CD14-positive monocyte (primary cell): ENCODE results near the gene SERPINF2. TPM values are rescaled to one million over a fixed set of nuclear protein-coding genes. Genes with fewer than 3 reads are reported as not detected.

Experiments
- DNase-seq, 3 donors: peaks; one replicate each; pipeline ENCODE4 v3.0.0-alpha.2; 2011 to 2022
- H2AFZ ChIP-seq: 2 replicates; pipeline ENCODE4 v1.6.0; 2012; ENCODE audit warnings: mild to moderate bottlenecking, low read depth, low read length, inconsistent platforms; ENCODE audit not compliant: insufficient read depth, poor library complexity, severe bottlenecking
- H3K27ac ChIP-seq, 2 donors: 1 replicate in 1 of 2; 2 replicates in 1 of 2; pipeline ENCODE4 v1.5.1; 2012 to 2013; ENCODE audit warnings: low read length in 2 of 2, control low read depth in 1 of 2, inconsistent platforms in 1 of 2, low read depth in 1 of 2, mild to moderate bottlenecking in 1 of 2
- H3K27me3 ChIP-seq, 2 donors: one replicate each; pipeline versions ENCODE4 v1.6.0 to v1.6.1; 2011 to 2013; ENCODE audit warnings: low read length in 2 of 2; ENCODE audit not compliant: control insufficient read depth in 2 of 2, insufficient read depth in 2 of 2
- H3K36me3 ChIP-seq, 2 donors: replicated peaks in 1 of 2; 1 replicate in 1 of 2; 2 replicates in 1 of 2; pipeline versions ENCODE4 v1.5.1 to v1.6.1; 2012 to 2013; ENCODE audit warnings: low read length in 2 of 2, control low read depth in 1 of 2, inconsistent platforms in 1 of 2, mild to moderate bottlenecking in 1 of 2; ENCODE audit not compliant: insufficient read depth in 2 of 2, control insufficient read depth in 1 of 2
- H3K4me1 ChIP-seq, 2 donors: 1 replicate in 1 of 2; 2 replicates in 1 of 2; pipeline versions ENCODE4 v1.5.1 to v1.6.1; 2012 to 2013; ENCODE audit warnings: low read length in 2 of 2, control low read depth in 1 of 2, inconsistent platforms in 1 of 2, mild to moderate bottlenecking in 1 of 2, moderate library complexity in 1 of 2; ENCODE audit not compliant: insufficient read depth in 2 of 2, control insufficient read depth in 1 of 2
- H3K4me2 ChIP-seq: replicated peaks from 2 replicates; pipeline ENCODE3; 2012; ENCODE audit warnings: low read length, moderate library complexity, mild to moderate bottlenecking; ENCODE audit not compliant: poor library complexity, severe bottlenecking; ENCODE audit errors: extremely low read depth
- H3K4me3 ChIP-seq, 3 experiments: fragments of 200-600 bp in 1 of 3; sonication (generic) in 1 of 3; replicated peaks in 1 of 3; 1 replicate in 2 of 3; 2 replicates in 1 of 3; pipeline ENCODE4 v1.5.1; 2011 to 2013; ENCODE audit warnings: low read length in 3 of 3, mild to moderate bottlenecking in 3 of 3, control low read depth in 2 of 3, low read depth in 2 of 3, inconsistent platforms in 1 of 3, moderate library complexity in 1 of 3
- H3K79me2 ChIP-seq: 2 replicates; pipeline ENCODE4 v1.6.0; 2012; ENCODE audit warnings: mild to moderate bottlenecking, control low read depth, inconsistent platforms, low read length, moderate library complexity; ENCODE audit not compliant: insufficient read depth
- H3K9ac ChIP-seq: 2 replicates; pipeline ENCODE4 v1.6.0; 2017; ENCODE audit warnings: low read length, mild to moderate bottlenecking; ENCODE audit not compliant: insufficient read depth, poor library complexity, severe bottlenecking
- H3K9me3 ChIP-seq, 2 donors: replicated peaks in 1 of 2; 1 replicate in 1 of 2; 2 replicates in 1 of 2; pipeline versions ENCODE4 v1.5.1 to v1.6.1; 2012 to 2013; ENCODE audit warnings: low read length in 2 of 2, control low read depth in 1 of 2; ENCODE audit not compliant: control insufficient read depth in 1 of 2, insufficient read depth in 1 of 2
- H4K20me1 ChIP-seq: 2 replicates; pipeline ENCODE4 v1.6.0; 2012; ENCODE audit warnings: mild to moderate bottlenecking, low read length, control low read depth, moderate library complexity; ENCODE audit not compliant: insufficient read depth
- H3K27ac Mint-ChIP-seq, 7 donors: one replicate each; pipeline ENCODE4 v1.8.0; 2020; ENCODE audit warnings: mild to moderate bottlenecking in 7 of 7, mixed read lengths in 7 of 7, moderate library complexity in 6 of 7, inconsistent platforms in 2 of 7
- H3K27me3 Mint-ChIP-seq, 3 donors: one replicate each; pipeline ENCODE4 v1.8.0; 2021 to 2022; ENCODE audit warnings: low read depth in 3 of 3, mild to moderate bottlenecking in 3 of 3, mixed read lengths in 3 of 3, moderate library complexity in 3 of 3, inconsistent platforms in 1 of 3
- H3K36me3 Mint-ChIP-seq, 2 donors: one replicate each; pipeline ENCODE4 v1.8.0; 2020; ENCODE audit warnings: mixed read lengths in 2 of 2, inconsistent platforms in 1 of 2, mild to moderate bottlenecking in 1 of 2
- H3K4me1 Mint-ChIP-seq: one replicate; pipeline ENCODE4 v1.8.0; 2020; ENCODE audit warnings: mild to moderate bottlenecking, mixed read lengths
- H3K4me3 Mint-ChIP-seq, 2 donors: one replicate each; pipeline ENCODE4 v1.8.0; 2020; ENCODE audit warnings: mild to moderate bottlenecking in 2 of 2, mixed read lengths in 2 of 2, moderate library complexity in 1 of 2
- H3K9me3 Mint-ChIP-seq, 7 donors: one replicate each; pipeline ENCODE4 v1.8.0; 2020 to 2022; ENCODE audit warnings: mixed read lengths in 7 of 7, mild to moderate bottlenecking in 6 of 7, moderate library complexity in 6 of 7, inconsistent platforms in 2 of 7
- WGBS: methylation state at CpG from one replicate; pipeline ENCODE4 v1.1.5; 2013; ENCODE audit warnings: missing lambda C conversion rate; ENCODE audit not compliant: insufficient coverage; 5-methylcytosine and 5-hydroxymethylcytosine counted together
- intact Hi-C, 2 donors: fragments of 100-400 bp; cut with micrococcal nuclease; formaldehyde crosslinking; loops; one replicate each; pipeline versions ENCODE4 v1.15.0 to v1.15.1; 2023
- polyA plus RNA-seq, 3 donors: library from polyadenylated mRNA; depleted of rRNA in 1 of 3; unstranded in 2 of 3; stranded (reverse) in 1 of 3; fragments of 300-500 nt in 2 of 3; fragments of >200 nt in 1 of 3; fragmentation: Illumina TruSeq in 2 of 3; gene quantifications; 1 replicate in 2 of 3; 2 replicates in 1 of 3; pipeline ENCODE4 v1.2.3, GENCODE V29; 2012 to 2021
- TF ChIP-seq, protein P1 (sequence below): fragments of 200-600 bp; IDR thresholded peaks from one replicate; pipeline ENCODE4 v1.8.0; 2022; ENCODE audit warnings: antibody characterized with exemption, mild to moderate bottlenecking

SERPINF2 gene
- polyA plus RNA-seq, 3 donors, result 0.75 to 1.5 (median 0.79) TPM

DNA sequence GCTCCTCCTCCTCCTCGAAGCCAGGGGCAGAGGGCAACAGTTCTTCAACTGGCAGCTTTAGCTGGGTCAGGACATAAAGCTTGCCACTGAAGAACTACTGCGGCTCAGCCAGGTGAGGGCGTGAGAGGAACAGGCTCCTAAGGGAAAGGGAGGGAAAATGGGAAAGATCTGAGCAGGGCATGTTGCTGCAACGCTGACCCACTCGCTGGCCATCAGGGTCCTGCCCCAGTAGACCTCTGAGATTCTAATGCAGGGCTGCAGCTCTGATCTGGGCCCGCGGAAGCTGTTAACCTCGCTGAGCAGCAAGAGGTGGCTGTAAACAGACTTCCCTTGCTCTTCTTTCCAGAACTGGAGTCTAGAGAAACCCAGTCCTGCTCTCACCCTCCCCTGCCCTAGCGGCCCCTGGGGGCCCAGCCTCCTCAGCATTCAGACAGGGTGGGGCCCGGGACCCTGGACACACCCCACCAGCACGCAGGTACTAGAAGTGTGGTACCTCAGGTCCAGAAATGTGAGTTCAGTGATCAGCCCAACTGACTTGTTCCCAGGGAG is 28.7 kb upstream of the SERPINF2 start:
- H3K27me3 ChIP-seq, result peaks cover 0 to 20% of the 10 kb centered on the region in 2 donors
- Mint-ChIP-seq H3K4me1 (peaks cover 49% of the 10 kb centered on the region), H3K4me3 (peak overlapping the region; percentile 91 to 93), H3K27ac (peak overlapping the region in 2 of 7 donors; percentile 54 to 56), H3K36me3 (peaks cover 35 to 41% of the 10 kb centered on the region in 2 donors), H3K9me3 (peaks cover 0 to 3% (median 0%) of the 10 kb centered on the region in 7 donors), H3K27me3 (peaks cover 15 to 42% (median 21%) of the 10 kb centered on the region in 3 donors)
- no peaks in the 10 kb centered on the region for H3K9me3 ChIP-seq
- DNase-seq, result peak in 1 of 3 donors; percentile 7
- H3K36me3 ChIP-seq, result peaks cover 19 to 26% of the 10 kb centered on the region in 2 donors
- H3K4me1 ChIP-seq, result peaks cover 47 to 57% of the 10 kb centered on the region in 2 donors
- H4K20me1 ChIP-seq, result peaks cover 59% of the 10 kb centered on the region
- H3K4me3 ChIP-seq, result peak overlapping the region; percentile 81 to 92 (median 84)
- no peak overlapping the region for H3K9ac ChIP-seq
- H3K27ac ChIP-seq, result no peak overlapping the region
- no peak overlapping the region for H2AFZ ChIP-seq
- TF ChIP-seq, protein P1, sequence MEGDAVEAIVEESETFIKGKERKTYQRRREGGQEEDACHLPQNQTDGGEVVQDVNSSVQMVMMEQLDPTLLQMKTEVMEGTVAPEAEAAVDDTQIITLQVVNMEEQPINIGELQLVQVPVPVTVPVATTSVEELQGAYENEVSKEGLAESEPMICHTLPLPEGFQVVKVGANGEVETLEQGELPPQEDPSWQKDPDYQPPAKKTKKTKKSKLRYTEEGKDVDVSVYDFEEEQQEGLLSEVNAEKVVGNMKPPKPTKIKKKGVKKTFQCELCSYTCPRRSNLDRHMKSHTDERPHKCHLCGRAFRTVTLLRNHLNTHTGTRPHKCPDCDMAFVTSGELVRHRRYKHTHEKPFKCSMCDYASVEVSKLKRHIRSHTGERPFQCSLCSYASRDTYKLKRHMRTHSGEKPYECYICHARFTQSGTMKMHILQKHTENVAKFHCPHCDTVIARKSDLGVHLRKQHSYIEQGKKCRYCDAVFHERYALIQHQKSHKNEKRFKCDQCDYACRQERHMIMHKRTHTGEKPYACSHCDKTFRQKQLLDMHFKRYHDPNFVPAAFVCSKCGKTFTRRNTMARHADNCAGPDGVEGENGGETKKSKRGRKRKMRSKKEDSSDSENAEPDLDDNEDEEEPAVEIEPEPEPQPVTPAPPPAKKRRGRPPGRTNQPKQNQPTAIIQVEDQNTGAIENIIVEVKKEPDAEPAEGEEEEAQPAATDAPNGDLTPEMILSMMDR, result no peak
- peaks cover 37% of the 10 kb centered on the region for H3K79me2 ChIP-seq
- H3K4me2 ChIP-seq, result peak overlapping the region; percentile 81
- intact Hi-C loops, result loop anchor here in 1 of 2 donors (10.0 kb wide), 2 partner anchors 69 to 321 kb away; partner anchors contain the start of genes DPH1, RILP and SCARF1
- 7% methylated on average over 7 of the region's 11 CpGs for WGBS

DNA sequence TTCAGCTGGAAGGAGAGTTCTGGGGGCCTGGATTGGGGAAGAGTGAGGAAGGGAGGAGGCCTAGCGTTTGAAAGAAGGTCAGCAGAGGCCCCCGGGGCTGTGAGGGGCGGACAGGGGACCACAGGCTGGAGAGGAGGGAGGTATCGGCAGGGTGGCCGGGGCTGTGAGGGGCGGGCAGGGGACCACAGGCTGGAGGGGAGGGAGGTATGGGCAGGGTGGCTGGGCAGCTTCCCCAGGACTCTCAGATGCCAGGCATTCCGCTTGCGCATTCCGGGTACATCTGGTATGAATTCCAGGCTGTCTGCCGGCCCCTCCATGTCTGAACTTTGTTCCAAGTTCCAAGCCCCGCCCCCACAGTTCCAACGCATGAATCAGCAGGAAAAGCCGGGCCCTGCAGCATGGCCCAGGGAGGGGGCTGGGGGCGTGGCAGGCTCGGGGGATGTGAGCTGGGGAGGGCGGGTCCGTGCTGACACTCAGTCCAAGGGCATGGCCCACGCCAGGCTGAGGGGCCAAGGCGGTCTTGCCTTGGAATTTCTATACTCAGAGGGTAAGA is 28.2 kb upstream of the SERPINF2 start:
- peak overlapping the region; percentile 84 to 98 (median 90) for H3K27ac Mint-ChIP-seq
- H3K4me1 ChIP-seq, result peaks cover 44 to 52% of the 10 kb centered on the region in 2 donors

More for the DNA sequence above, 28.2 kb upstream of the SERPINF2 start:
- Histone ChIP-seq H3K79me2 (peaks cover 37% of the 10 kb centered on the region), H3K27ac (peak overlapping the region; percentile 76 to 94), H3K4me3 (peak overlapping the region; percentile 81 to 92 (median 84)), H3K9me3 (no peaks in the 10 kb centered on the region), H3K9ac (peak overlapping the region; percentile 98), H3K4me2 (peak overlapping the region; percentile 81), H3K27me3 (peaks cover 0 to 15% of the 10 kb centered on the region in 2 donors), H2AFZ (no peak overlapping the region), H4K20me1 (peaks cover 59% of the 10 kb centered on the region), H3K36me3 (peaks cover 19 to 26% of the 10 kb centered on the region in 2 donors)
- Mint-ChIP-seq H3K36me3 (peaks cover 35 to 41% of the 10 kb centered on the region in 2 donors), H3K9me3 (peaks cover 0 to 3% (median 0%) of the 10 kb centered on the region in 7 donors), H3K4me3 (peak overlapping the region; percentile 91 to 93), H3K27me3 (peaks cover 10 to 37% (median 15%) of the 10 kb centered on the region in 3 donors), H3K4me1 (peaks cover 46% of the 10 kb centered on the region)
- peak; percentile 47 to 67 (median 59) for DNase-seq
- TF ChIP-seq, protein P1, result no peak
- under 1% methylated on average over 18 of the region's 19 CpGs for WGBS
- intact Hi-C loops, result loop anchor here in 1 of 2 donors (10.0 kb wide), 2 partner anchors 70 to 320 kb away; partner anchors contain the start of genes DPH1, RILP and SCARF1
